Measurements from ENCODE around the gene SHC3.
A peak's percentile ranks its signal among the peaks of the same experiment; 100 is the strongest.

SHC3 gene

DNA sequence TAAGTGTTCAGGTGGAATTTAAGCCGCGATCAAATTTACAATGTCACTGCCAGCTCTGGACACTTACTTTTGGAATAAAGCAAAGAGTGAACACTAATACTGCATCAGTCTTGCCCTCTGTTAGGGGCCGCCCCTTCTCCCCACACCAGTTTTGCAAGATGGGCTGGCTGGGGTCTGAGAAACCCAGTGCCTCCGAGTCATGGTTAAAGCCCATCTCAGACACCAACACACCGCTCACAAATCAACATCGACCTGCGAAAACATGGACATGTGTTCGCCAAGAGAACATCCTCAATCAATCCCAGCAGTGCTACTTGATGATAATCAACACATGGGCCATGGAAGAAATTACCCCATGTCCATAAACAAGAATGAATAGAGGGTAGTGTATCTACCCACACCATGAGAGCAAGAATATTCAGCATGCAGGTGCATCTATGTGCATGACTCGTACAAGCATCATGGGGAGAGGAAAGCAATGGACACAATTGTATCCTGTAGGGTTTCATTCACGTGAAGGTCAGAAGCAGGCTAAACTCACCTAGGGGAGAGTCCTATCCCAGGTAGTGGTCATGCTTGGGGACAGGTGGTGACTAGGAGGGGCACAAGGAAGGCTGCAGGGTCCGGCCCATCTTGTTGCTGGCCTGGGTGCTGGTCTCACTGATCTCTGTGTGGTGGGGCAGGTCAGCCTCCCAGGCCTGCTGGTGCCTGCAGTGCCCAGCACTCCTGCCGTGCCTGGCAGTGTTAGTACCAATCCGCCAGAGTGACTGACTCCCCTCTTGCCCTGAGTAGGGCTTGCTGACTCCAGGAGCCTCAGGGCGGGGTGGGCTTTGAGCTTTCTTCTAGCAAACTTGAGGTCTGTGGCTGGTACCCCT, 182.3 kb downstream of the SHC3 start:
- no peak overlapping the region for H3K27ac ChIP-seq (ENCODE audit: low read depth, low read length)
- peaks cover 49% of the 10 kb centered on the region for H3K4me1 ChIP-seq (ENCODE audit: control insufficient read depth, insufficient read depth, low read length)
- peaks cover 4% of the 10 kb centered on the region for H3K27me3 ChIP-seq (ENCODE audit: control insufficient read depth, insufficient read depth, low read length)
- no peaks in the 10 kb centered on the region for H3K36me3 ChIP-seq (ENCODE audit: control insufficient read depth, insufficient read depth, low read length)
- no peak overlapping the region for H3K9ac ChIP-seq (ENCODE audit: low read length)
- H3K4me3 ChIP-seq (ENCODE audit: low read length), result no peak overlapping the region

DNA sequence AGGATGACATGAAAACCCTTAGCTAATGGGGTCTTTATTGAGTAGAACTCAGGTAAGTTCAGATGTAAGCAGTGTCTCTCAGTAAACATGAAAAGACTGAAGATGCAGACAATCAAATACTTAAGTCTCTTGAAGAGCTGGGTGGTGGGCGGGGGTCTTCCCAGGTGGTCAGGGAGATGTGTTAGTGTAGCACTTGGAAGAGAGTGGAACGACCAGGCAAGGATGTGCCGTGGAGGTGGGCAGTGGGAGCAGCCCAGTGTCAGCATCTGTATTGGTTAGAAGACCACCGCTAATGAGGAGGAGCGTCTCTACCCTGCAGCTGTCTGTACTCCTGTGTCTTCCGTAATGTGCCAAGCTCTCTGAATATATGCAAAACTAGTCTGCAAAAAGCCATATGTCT, 183.0 kb downstream of the SHC3 start:
- no peak overlapping the region for H3K9ac ChIP-seq (ENCODE audit: low read length)
- no peak overlapping the region for H3K27ac ChIP-seq (ENCODE audit: low read depth, low read length)
- no peaks in the 10 kb centered on the region for H3K36me3 ChIP-seq (ENCODE audit: control insufficient read depth, insufficient read depth, low read length)
- peaks cover 44% of the 10 kb centered on the region for H3K4me1 ChIP-seq (ENCODE audit: control insufficient read depth, insufficient read depth, low read length)
- peaks cover 4% of the 10 kb centered on the region for H3K27me3 ChIP-seq (ENCODE audit: control insufficient read depth, insufficient read depth, low read length)
- no peak overlapping the region for H3K4me3 ChIP-seq (ENCODE audit: low read length)

DNA sequence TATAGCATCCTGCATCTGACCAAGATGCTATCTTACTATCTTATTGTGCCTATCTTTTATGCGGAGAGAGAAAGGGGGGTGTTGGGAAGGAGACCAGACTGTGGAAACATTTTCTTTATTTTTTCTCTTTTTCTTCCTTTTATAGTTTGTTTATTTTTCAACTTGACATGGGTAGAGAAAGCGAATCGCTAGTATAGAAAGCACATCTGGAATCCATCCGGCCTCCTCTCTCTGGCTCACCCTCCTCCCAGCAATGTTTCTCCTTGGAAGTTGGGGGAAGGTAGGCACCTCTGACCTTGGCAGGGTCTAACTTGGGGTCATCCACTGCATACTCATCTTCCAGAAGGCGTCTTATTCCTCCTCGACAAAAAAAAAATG, 183.4 kb downstream of the SHC3 start:
- Histone ChIP-seq H3K4me3 (ENCODE audit: low read length) (no peak overlapping the region), H3K27ac (ENCODE audit: low read depth, low read length) (no peak overlapping the region), H3K27me3 (ENCODE audit: control insufficient read depth, insufficient read depth, low read length) (peaks cover 4% of the 10 kb centered on the region), H3K9ac (ENCODE audit: low read length) (no peak overlapping the region), H3K4me1 (ENCODE audit: control insufficient read depth, insufficient read depth, low read length) (peaks cover 43% of the 10 kb centered on the region), H3K36me3 (ENCODE audit: control insufficient read depth, insufficient read depth, low read length) (no peaks in the 10 kb centered on the region)

DNA sequence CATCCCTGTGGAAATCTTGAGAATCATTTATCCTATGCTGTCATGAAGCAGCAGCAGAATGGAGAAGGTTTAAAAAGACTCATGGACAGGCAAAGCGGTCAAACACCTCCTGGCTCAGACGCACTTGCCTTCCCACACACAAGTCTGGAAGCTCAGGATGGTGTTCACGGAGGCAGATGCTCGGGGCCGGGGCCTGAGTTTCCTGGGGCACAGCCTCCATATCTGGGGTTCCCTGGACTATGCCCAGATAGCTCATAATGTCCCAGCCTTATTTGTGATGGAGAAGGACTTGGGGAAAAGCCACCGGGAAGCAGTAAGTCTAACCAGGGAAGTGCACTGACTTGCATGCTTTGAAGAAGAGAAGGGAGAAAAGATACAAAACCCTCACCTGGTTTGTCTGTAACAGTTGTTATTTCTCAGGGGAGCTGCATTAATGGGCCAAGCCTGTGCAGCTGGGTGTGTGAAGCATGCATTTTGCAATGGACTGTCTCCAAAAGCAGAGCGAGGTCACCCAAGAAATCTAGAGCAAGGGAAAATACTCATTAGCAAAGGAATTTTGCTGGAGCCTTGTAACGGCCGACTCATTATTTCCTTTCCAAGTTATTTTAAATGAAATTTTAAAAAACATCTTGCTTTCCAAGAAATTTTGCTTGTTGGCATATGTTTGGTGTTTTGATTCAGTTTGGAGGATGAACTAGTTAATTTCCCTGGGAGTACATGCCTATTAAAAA, 184.0 kb downstream of the SHC3 start:
- Histone ChIP-seq H3K27me3 (ENCODE audit: control insufficient read depth, insufficient read depth, low read length) (peaks cover 4% of the 10 kb centered on the region), H3K4me3 (ENCODE audit: low read length) (peak overlapping the region; percentile 52), H3K27ac (ENCODE audit: low read depth, low read length) (peak overlapping the region; percentile 1), H3K36me3 (ENCODE audit: control insufficient read depth, insufficient read depth, low read length) (no peaks in the 10 kb centered on the region), H3K4me1 (ENCODE audit: control insufficient read depth, insufficient read depth, low read length) (peaks cover 43% of the 10 kb centered on the region), H3K9ac (ENCODE audit: low read length) (no peak overlapping the region)

DNA sequence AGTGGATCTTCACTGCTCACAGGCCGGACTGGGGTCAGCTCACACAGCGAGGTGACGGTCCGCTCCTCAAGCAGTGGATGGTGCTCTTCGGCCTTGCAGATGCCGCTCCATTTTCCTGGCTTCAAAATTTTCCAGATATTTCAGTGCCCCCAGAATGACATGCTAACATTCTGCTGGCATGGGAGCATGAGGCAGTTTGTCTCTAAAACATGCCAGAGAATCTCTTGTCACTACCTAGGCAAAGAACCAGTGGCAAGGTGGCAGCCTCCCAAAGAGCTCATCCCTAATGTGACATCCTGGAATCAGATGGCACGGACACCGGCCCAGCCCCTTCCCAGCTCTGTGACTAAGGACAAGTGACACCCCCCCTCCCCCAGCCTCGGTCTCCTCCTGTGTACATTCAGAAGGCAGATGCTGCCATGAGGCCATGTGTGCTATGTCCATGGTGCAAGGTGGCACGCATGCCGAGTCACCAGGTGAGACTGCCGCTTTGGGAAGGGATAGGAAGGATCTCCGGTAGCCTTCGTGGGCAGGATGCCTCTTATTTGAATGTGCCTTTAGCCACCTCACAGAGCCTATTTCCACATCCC, 184.7 kb downstream of the SHC3 start:
- peak overlapping the region; percentile 52 for H3K4me3 ChIP-seq (ENCODE audit: low read length)
- H3K36me3 ChIP-seq (ENCODE audit: control insufficient read depth, insufficient read depth, low read length), result no peaks in the 10 kb centered on the region
- peaks cover 40% of the 10 kb centered on the region for H3K4me1 ChIP-seq (ENCODE audit: control insufficient read depth, insufficient read depth, low read length)
- peaks cover 4% of the 10 kb centered on the region for H3K27me3 ChIP-seq (ENCODE audit: control insufficient read depth, insufficient read depth, low read length)
- H3K27ac ChIP-seq (ENCODE audit: low read depth, low read length), result peak overlapping the region; percentile 1
- H3K9ac ChIP-seq (ENCODE audit: low read length), result no peak overlapping the region

DNA sequence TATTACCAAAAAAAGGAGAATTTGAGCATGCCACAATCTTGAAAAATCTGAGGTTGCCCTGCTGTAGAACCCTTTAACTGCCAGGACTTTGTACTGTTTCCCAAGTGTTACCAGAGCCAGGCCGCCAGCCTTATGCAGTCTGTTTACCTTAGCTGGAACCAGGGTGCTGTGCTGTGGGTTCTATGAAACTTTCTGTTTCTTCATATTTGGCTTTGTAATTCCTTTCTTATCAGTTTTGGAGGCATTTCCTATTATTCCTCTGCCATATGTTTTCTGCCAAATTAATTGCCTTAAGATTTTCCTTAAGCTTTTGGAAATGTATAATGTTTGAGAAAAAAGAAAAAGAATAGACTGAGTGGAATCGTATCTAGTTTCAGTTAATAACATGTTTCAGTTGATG, 185.3 kb downstream of the SHC3 start:
- Histone ChIP-seq H3K27me3 (ENCODE audit: control insufficient read depth, insufficient read depth, low read length) (peaks cover 4% of the 10 kb centered on the region), H3K4me3 (ENCODE audit: low read length) (peak overlapping the region; percentile 82), H3K27ac (ENCODE audit: low read depth, low read length) (no peak overlapping the region), H3K9ac (ENCODE audit: low read length) (no peak overlapping the region), H3K36me3 (ENCODE audit: control insufficient read depth, insufficient read depth, low read length) (no peaks in the 10 kb centered on the region), H3K4me1 (ENCODE audit: control insufficient read depth, insufficient read depth, low read length) (peaks cover 34% of the 10 kb centered on the region)

DNA sequence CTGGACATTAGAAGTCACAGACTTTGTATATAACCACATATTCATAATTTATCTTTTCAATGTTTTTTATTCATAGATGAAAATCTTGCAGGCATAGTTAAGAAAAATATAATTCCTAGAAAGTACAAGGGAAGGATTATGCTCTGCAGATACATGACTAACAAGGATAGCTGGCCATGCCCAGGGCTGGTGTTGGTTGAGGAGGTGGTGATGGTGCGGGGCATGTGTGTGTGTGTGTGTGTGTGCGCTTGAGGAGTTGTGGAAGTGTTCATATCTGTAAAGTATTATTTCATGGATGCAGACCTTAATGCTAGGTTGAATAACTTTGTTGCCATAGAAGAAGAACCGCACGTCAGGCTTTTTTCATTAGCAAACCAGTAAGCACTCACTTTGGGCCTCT, 186.1 kb downstream of the SHC3 start:
- Histone ChIP-seq H3K4me3 (ENCODE audit: low read length) (peak overlapping the region; percentile 82), H3K27me3 (ENCODE audit: control insufficient read depth, insufficient read depth, low read length) (peaks cover 4% of the 10 kb centered on the region), H3K9ac (ENCODE audit: low read length) (no peak overlapping the region), H3K36me3 (ENCODE audit: control insufficient read depth, insufficient read depth, low read length) (no peaks in the 10 kb centered on the region), H3K27ac (ENCODE audit: low read depth, low read length) (no peak overlapping the region), H3K4me1 (ENCODE audit: control insufficient read depth, insufficient read depth, low read length) (peaks cover 31% of the 10 kb centered on the region)

DNA sequence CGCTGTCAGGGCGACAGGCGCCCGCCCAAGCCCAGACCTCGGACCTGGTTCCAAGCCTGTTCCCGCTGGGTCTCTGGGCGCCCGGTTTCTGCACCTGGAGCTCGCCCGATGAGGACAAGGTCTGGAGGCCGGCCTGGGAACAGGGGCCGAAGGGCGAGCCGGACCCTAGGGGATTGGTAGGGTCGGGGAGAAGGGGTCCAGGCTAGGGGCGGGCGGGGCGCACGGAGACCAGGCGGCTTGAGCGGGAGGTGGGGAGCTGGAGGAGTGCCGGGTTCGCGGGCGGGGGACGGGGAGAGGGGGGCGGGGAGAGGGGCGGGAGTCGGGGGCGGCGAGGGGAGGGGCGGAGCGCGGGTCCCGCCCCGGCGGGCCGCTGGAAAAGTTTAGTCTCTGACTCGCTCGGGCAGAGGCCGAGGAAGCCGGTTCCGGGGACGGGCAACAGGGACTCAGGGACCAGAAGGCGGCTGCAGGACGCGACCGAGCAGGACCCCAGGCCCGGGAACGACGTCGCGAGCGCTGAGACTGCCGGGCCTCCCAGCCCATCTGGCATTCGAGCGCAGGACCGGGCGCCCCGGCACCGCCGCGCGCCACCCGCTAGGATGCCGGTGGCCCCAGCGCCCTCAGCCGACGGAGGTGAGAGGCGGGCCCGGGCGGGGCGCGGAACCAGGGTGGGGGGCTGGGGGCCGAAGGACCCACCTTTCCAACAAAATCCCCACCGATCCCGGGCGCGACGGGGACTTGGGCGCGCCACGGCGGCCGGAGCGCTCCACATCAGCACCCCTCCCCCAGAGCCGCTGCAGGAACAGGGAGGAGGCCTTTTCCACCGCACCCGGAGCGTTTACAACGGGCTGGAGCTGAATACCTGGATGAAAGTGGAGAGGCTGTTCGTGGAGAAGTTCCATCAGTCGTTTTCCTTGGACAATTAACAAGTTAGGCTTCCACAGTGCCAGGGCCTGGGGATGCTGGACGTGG, 187.3 kb downstream of the SHC3 start, which contains the start of gene S1PR3:
TSS of gene S1PR3 (plus strand) at position 403 of the 969 bp plus-strand sequence. CDS start 9,733 bp downstream, outside the sequence.
- H3K4me3 ChIP-seq (ENCODE audit: low read length), result peak within 1 kb of the TSS; percentile 82
- H3K27me3 ChIP-seq (ENCODE audit: control insufficient read depth, insufficient read depth, low read length), result peaks cover 4% of the 10 kb centered on the region
- peak within 1 kb of the TSS; percentile 65 for H3K27ac ChIP-seq (ENCODE audit: low read depth, low read length)
- no peak within 1 kb of the TSS for H3K9ac ChIP-seq (ENCODE audit: low read length)
- peaks cover 28% of the 10 kb centered on the region for H3K4me1 ChIP-seq (ENCODE audit: control insufficient read depth, insufficient read depth, low read length)
- H3K36me3 ChIP-seq (ENCODE audit: control insufficient read depth, insufficient read depth, low read length), result no peaks in the 10 kb centered on the region

DNA sequence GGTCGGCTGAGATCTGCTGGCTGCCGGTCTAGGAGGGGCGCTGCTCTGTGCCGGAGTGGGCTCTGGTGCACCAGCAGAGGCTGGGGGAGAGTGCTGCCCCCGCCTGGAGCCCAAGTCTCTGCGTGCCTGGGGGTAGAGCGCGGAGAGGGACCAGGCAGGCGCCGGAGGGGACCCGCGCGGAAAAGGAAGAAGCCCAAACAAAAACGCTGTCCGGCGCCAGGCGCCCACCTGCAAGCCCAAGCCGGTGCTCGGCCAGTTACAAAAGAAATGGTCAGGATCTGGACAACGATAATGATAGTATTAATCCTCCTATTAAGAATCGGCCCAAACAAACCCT, 187.9 kb downstream of the SHC3 start:
- H3K4me1 ChIP-seq (ENCODE audit: control insufficient read depth, insufficient read depth, low read length), result peaks cover 27% of the 10 kb centered on the region
- peak overlapping the region; percentile 65 for H3K27ac ChIP-seq (ENCODE audit: low read depth, low read length)
- no peak overlapping the region for H3K9ac ChIP-seq (ENCODE audit: low read length)

DNA sequence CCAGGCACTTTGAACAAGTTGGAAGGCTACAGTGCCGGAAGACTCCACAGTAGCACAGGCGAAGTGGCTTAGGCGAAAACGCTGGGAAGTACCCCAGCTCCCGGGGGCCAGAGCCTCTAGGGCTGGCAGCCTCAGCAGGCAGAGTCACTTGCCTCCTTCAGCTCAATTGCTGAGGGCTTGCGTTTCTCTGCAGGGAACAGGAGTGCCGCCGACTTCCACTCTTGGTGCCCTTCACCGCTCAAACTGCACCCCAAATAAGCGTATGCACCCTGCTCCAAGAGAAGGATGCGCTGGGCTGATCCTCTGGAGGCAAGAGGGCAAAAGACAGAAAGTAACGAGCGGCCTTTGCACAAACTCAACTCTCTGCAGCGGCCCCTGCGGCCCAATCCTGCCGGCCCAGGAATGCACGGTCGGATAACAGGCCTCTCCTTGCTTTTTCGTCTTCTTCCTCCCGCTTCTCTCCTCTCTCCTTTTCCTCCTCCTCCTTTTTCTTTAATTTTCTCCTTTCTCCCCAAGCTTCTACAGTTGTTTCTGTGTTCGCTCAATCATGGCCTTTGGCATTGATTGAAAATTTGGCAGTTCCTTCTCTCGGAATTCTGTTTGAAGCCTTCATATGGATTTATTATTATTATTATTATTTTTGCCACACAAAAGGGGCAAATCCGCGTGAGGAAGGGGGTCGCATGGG, 188.4 kb downstream of the SHC3 start:
- Histone ChIP-seq H3K36me3 (ENCODE audit: control insufficient read depth, insufficient read depth, low read length) (no peaks in the 10 kb centered on the region), H3K9ac (ENCODE audit: low read length) (no peak overlapping the region), H3K4me3 (ENCODE audit: low read length) (no peak overlapping the region), H3K27me3 (ENCODE audit: control insufficient read depth, insufficient read depth, low read length) (peaks cover 4% of the 10 kb centered on the region), H3K27ac (ENCODE audit: low read depth, low read length) (no peak overlapping the region), H3K4me1 (ENCODE audit: control insufficient read depth, insufficient read depth, low read length) (peaks cover 26% of the 10 kb centered on the region)

More for the DNA sequence above, 187.9 kb downstream of the SHC3 start:
- Histone ChIP-seq H3K27me3 (ENCODE audit: control insufficient read depth, insufficient read depth, low read length) (peaks cover 4% of the 10 kb centered on the region), H3K4me3 (ENCODE audit: low read length) (peak overlapping the region; percentile 51), H3K36me3 (ENCODE audit: control insufficient read depth, insufficient read depth, low read length) (no peaks in the 10 kb centered on the region)

DNA sequence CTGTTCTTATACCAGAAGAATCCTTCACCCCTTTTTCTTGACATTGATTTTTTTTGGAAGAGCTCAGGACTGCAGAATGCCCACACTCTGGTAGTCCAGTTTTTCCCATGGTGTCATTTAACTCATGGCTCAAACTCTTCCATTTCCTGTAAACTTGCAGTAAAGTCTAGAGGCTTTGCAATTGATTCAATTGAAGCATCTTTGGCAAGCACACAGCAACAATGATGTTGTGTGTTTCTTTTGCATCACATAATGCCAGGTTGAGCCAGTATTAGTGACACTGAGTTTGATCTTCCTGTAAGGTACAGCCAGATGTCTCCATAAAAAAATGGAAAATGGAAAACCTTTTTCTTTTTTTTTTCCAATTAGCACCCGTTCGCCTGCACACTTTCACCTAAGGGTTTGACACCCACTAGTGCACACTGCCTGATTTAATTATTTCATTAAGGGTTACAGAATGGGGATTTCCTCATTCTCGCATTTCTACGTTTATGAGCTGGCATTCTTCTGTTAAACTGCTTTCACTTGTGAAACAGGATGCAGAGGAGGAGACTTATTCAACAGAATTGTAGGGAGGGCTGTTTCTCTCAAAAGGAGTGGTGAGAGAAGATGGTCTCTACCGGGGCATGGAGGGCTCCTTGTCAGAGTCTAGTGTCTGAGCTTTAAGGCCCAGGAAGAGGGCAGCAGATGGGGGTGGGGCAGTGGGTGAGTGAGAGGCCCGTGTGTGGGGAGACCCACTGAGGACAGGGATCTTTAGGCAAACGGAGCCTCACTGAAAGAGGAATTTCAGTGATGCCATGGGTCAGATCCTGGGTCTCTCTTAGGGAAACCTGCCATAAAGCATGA, 189.6 kb downstream of the SHC3 start:
- H3K27ac ChIP-seq (ENCODE audit: low read depth, low read length), result no peak overlapping the region
- no peak overlapping the region for H3K4me3 ChIP-seq (ENCODE audit: low read length)
- no peak overlapping the region for H3K9ac ChIP-seq (ENCODE audit: low read length)
- H3K4me1 ChIP-seq (ENCODE audit: control insufficient read depth, insufficient read depth, low read length), result peaks cover 16% of the 10 kb centered on the region
- H3K27me3 ChIP-seq (ENCODE audit: control insufficient read depth, insufficient read depth, low read length), result peaks cover 4% of the 10 kb centered on the region
- no peaks in the 10 kb centered on the region for H3K36me3 ChIP-seq (ENCODE audit: control insufficient read depth, insufficient read depth, low read length)
